ENCODE results near the gene YARS1. TPM values are rescaled to one million over a fixed set of nuclear protein-coding genes. Genes with fewer than 3 reads are reported as not detected.

Gene YARS1
- total RNA-seq, 1 donor from 2014 or later, result 111 TPM

GRCh38 chr1:32770741-32771548 is 46.2 kb downstream of the YARS1 start:
- Histone ChIP-seq H3K36me3 (peaks cover 37% of the 10 kb centered on the region), H3K27me3 (no peaks in the 10 kb centered on the region), H3K9me3 (no peaks in the 10 kb centered on the region), H3K27ac (no peak overlapping the region), H3K4me3 (no peak overlapping the region), H3K4me1 (peaks cover 33% of the 10 kb centered on the region)
- ATAC-seq, result no peak
- intact Hi-C loops (cut with DNase I), result loop anchor here (5.0 kb wide), 1 partner anchor 59 kb away; no protein-coding TSS in a partner anchor
- DNase-seq, result peak; percentile 56
- no peak for TF ChIP-seq CTCF (IDR thresholded peaks at IDR 0.05)

GRCh38 chr1:32770221-32770731 is 46.9 kb downstream of the YARS1 start:
- no peaks in the 10 kb centered on the region for H3K27me3 ChIP-seq
- TF ChIP-seq CTCF (IDR thresholded peaks at IDR 0.05), result no peak
- ATAC-seq (no peak), DNase-seq (peak; percentile 54)
- no peaks in the 10 kb centered on the region for H3K9me3 ChIP-seq
- peaks cover 33% of the 10 kb centered on the region for H3K4me1 ChIP-seq
- peaks cover 31% of the 10 kb centered on the region for H3K36me3 ChIP-seq
- H3K27ac ChIP-seq, result no peak overlapping the region
- no peak overlapping the region for H3K4me3 ChIP-seq
- intact Hi-C loops (cut with DNase I), result loop anchor here (5.0 kb wide), 1 partner anchor 58 kb away; no protein-coding TSS in a partner anchor

GRCh38 chr1:32769524-32770220 is 47.5 kb downstream of the YARS1 start:
- H3K36me3 ChIP-seq, result peaks cover 25% of the 10 kb centered on the region
- H3K4me1 ChIP-seq, result peaks cover 30% of the 10 kb centered on the region
- DNase-seq (peak; percentile 65), ATAC-seq (no peak)
- TF ChIP-seq CTCF (IDR thresholded peaks at IDR 0.05), result no peak
- no peaks in the 10 kb centered on the region for H3K27me3 ChIP-seq
- intact Hi-C loops (cut with DNase I), result loop anchor here (5.0 kb wide), 1 partner anchor 57 kb away; no protein-coding TSS in a partner anchor
- H3K9me3 ChIP-seq, result no peaks in the 10 kb centered on the region
- no peak overlapping the region for H3K4me3 ChIP-seq
- H3K27ac ChIP-seq, result no peak overlapping the region

- Histone ChIP-seq H3K9me3 (no peaks in the 10 kb centered on the region), H3K27me3 (no peaks in the 10 kb centered on the region), H3K4me3 (no peak overlapping the region), H3K4me1 (peaks cover 26% of the 10 kb centered on the region), H3K27ac (no peak overlapping the region), H3K36me3 (peaks cover 11% of the 10 kb centered on the region)
- intact Hi-C loops (cut with DNase I), result no loop called here
- DNase-seq, result peak; percentile 40
- no peak for ATAC-seq
- no peak for TF ChIP-seq CTCF (IDR thresholded peaks at IDR 0.05)
These were observed 48.9 kb downstream of the YARS1 start for GRCh38 chr1:32768110-32768850.

- no peaks in the 10 kb centered on the region for H3K27me3 ChIP-seq
- TF ChIP-seq CTCF (IDR thresholded peaks at IDR 0.05), result no peak
- intact Hi-C loops (cut with DNase I), result no loop called here
- no peak overlapping the region for H3K4me3 ChIP-seq
- peak; percentile 55 for DNase-seq
- H3K27ac ChIP-seq, result peak overlapping the region; percentile 3
- H3K9me3 ChIP-seq, result no peaks in the 10 kb centered on the region
- peaks cover 11% of the 10 kb centered on the region for H3K36me3 ChIP-seq
- peak; percentile 6 for ATAC-seq
- H3K4me1 ChIP-seq, result peaks cover 26% of the 10 kb centered on the region
These were observed 49.5 kb downstream of the YARS1 start for GRCh38 chr1:32767641-32768040.
